ENCODE results near the gene MNAT1.

MNAT1 gene

GRCh38 chr14:60893911-60894310 lies 159.3 kb downstream of the MNAT1 start:
- no peak for DNase-seq

- no peak for DNase-seq
Observed at GRCh38 chr14:60904381-60904780, 169.8 kb downstream of the MNAT1 start.

GRCh38 chr14:60905923-60906322 lies 171.4 kb downstream of the MNAT1 start:
- DNase-seq, result no peak

- no peak for DNase-seq
Observed at GRCh38 chr14:60915781-60916180, 181.2 kb downstream of the MNAT1 start.

- DNase-seq, result no peak
Observed at GRCh38 chr14:60922050-60922449, 187.5 kb downstream of the MNAT1 start.

GRCh38 chr14:60925286-60925685 lies 190.7 kb downstream of the MNAT1 start:
- DNase-seq, result no peak

GRCh38 chr14:60926002-60926401 lies 191.4 kb downstream of the MNAT1 start:
- no peak for DNase-seq

- no peak for DNase-seq
Observed at GRCh38 chr14:60931218-60931617, 196.7 kb downstream of the MNAT1 start.

- DNase-seq, result no peak
Observed at GRCh38 chr14:60933920-60934655, 199.5 kb downstream of the MNAT1 start.

GRCh38 chr14:60935319-60935718 lies 200.8 kb downstream of the MNAT1 start:
- no peak for DNase-seq

GRCh38 chr14:60943637-60944032 lies 209.1 kb downstream of the MNAT1 start:
- DNase-seq, result no peak

GRCh38 chr14:60944204-60944603 lies 209.6 kb downstream of the MNAT1 start:
- DNase-seq, result no peak

- DNase-seq, result no peak
Observed at GRCh38 chr14:60945984-60946383, 211.4 kb downstream of the MNAT1 start.

- no peak for DNase-seq
Observed at GRCh38 chr14:60946773-60947172, 212.2 kb downstream of the MNAT1 start.

GRCh38 chr14:60951776-60952435 lies 217.3 kb downstream of the MNAT1 start:
- DNase-seq, result no peak

- DNase-seq, result no peak
Observed at GRCh38 chr14:60956202-60956601, 221.6 kb downstream of the MNAT1 start.

GRCh38 chr14:60956632-60957031 lies 222.1 kb downstream of the MNAT1 start:
- DNase-seq, result no peak

- DNase-seq, result no peak
Observed at GRCh38 chr14:60958146-60958545, 223.6 kb downstream of the MNAT1 start.

- DNase-seq, result no peak
Observed at GRCh38 chr14:60963761-60964160, 229.2 kb downstream of the MNAT1 start.

GRCh38 chr14:60964904-60965303 lies 230.3 kb downstream of the MNAT1 start:
- no peak for DNase-seq

GRCh38 chr14:60965402-60965801 lies 230.8 kb downstream of the MNAT1 start:
- DNase-seq, result no peak

- no peak for DNase-seq
Observed at GRCh38 chr14:60968099-60968498, 233.5 kb downstream of the MNAT1 start.

- no peak for DNase-seq
Observed at GRCh38 chr14:60968671-60969070, 234.1 kb downstream of the MNAT1 start.

GRCh38 chr14:60970146-60970545 lies 235.6 kb downstream of the MNAT1 start:
- DNase-seq, result no peak

GRCh38 chr14:60971271-60971670 lies 236.7 kb downstream of the MNAT1 start:
- no peak for DNase-seq

All from stimulated activated CD4-positive, alpha-beta T cell treated with anti-CD3 and anti-CD28 coated beads, Interleukin-4, amount 100 ng/mL, for 1 hour (primary cell).